HepG2 (cell line): ENCODE measurements around the gene TMEM61. TPM values are rescaled to one million over a fixed set of nuclear protein-coding genes. Genes with fewer than 3 reads are reported as not detected.

Experiments
- ATAC-seq: fragments of 200-7000 bp; cut with Tn5 transposase; 3 replicates; pipeline ENCODE4 v1.9.1; 2020; ENCODE audit warnings: mild to moderate bottlenecking, moderate library complexity
- BruUV-seq: library from RNA; stranded (reverse); fragments of 400-500 nt; replicated peaks from 2 replicates; lab custom pipeline; 2021; lab: Mats Ljungman, UMichigan
- CTCF ChIA-PET: fragments of 300-600 bp; formaldehyde crosslinking; extraction: SDS; loops from one replicate; lab custom pipeline; 2021; ENCODE audit warnings: low total read pairs, inconsistent platforms, low intra/inter-chr PET ratio; lab: Yijun Ruan, JAX
- POLR2A ChIA-PET: fragments of 350-600 bp; sonication (Branson Sonifier 250); formaldehyde crosslinking; loops from one replicate; lab custom pipeline; 2020; ENCODE audit warnings: antibody characterized with exemption, inconsistent platforms; lab: Yijun Ruan, JAX
- DNase-seq: peaks from one replicate; pipeline ENCODE4 v3.0.0-alpha.2; 2015; ENCODE audit warnings: low spot score
- FAIRE-seq: peaks from 3 replicates; lab custom pipeline; 2011; peaks lifted over from hg19 to GRCh38; lab: Jason Lieb, UNC
- H2AFZ ChIP-seq: one replicate; pipeline ENCODE4 v1.6.1; 2011; ENCODE audit warnings: low read length, inconsistent platforms
- H3K27ac ChIP-seq: fragments of 300-600 bp; 3 replicates; pipeline ENCODE4 v1.8.0; 2011; ENCODE audit warnings: mixed run types, mild to moderate bottlenecking, mixed read lengths, low read length, inconsistent platforms; ENCODE audit not compliant: insufficient read depth; ENCODE audit errors: extremely low read length
- H3K27me3 ChIP-seq, 2 experiments: fragments of 200-600 bp in 1 of 2; 2 replicates in 1 of 2; 3 replicates in 1 of 2; pipeline versions ENCODE4 v1.6.0 to v1.8.0; 2011; ENCODE audit warnings: low read length in 2 of 2, mild to moderate bottlenecking in 2 of 2, moderate library complexity in 2 of 2, inconsistent platforms in 1 of 2; ENCODE audit not compliant: insufficient read depth in 2 of 2, control insufficient read depth in 1 of 2
- H3K36me3 ChIP-seq, 2 experiments: fragments of 200-600 bp in 1 of 2; replicated peaks in 1 of 2; 2 replicates in 1 of 2; 3 replicates in 1 of 2; pipeline versions ENCODE4 v1.5.1 to v1.8.0; 2011; ENCODE audit warnings: low read length in 2 of 2, inconsistent platforms in 1 of 2; ENCODE audit not compliant: insufficient read depth in 2 of 2, control insufficient read depth in 1 of 2
- H3K4me1 ChIP-seq: 2 replicates; pipeline ENCODE4 v1.5.1; 2012; ENCODE audit warnings: low read length, inconsistent platforms; ENCODE audit not compliant: insufficient read depth
- H3K4me2 ChIP-seq: 2 replicates; pipeline ENCODE4 v1.6.0; 2011; ENCODE audit warnings: low read depth, low read length, inconsistent platforms
- H3K4me3 ChIP-seq, 3 experiments: fragments of 200-600 bp in 1 of 3; sonication (generic), shearing (Covaris generic) in 1 of 3; replicated peaks in 1 of 3; 2 replicates each; pipeline ENCODE4 v1.5.1; 2011 to 2016; ENCODE audit warnings: low read length in 3 of 3, inconsistent platforms in 2 of 3, low read depth in 2 of 3, mild to moderate bottlenecking in 2 of 3, control low read depth in 1 of 3, mixed read lengths in 1 of 3; ENCODE audit not compliant: insufficient read depth in 1 of 3
- H3K79me2 ChIP-seq: one replicate; pipeline ENCODE4 v1.6.1; 2011; ENCODE audit warnings: low read length, inconsistent platforms; ENCODE audit not compliant: insufficient read depth
- H3K9ac ChIP-seq: 2 replicates; pipeline ENCODE4 v1.6.0; 2011; ENCODE audit warnings: mild to moderate bottlenecking, low read depth, low read length, inconsistent platforms; ENCODE audit not compliant: insufficient read depth
- H3K9me3 ChIP-seq: 2 replicates; pipeline ENCODE4 v1.5.1; 2012; ENCODE audit warnings: mild to moderate bottlenecking, low read length
- H4K20me1 ChIP-seq: 2 replicates; pipeline ENCODE4 v1.6.0; 2011; ENCODE audit warnings: inconsistent platforms, mild to moderate bottlenecking, low read length, moderate library complexity; ENCODE audit not compliant: insufficient read depth
- CBFB ChIP-seq: sonication (generic); formaldehyde crosslinking; IDR thresholded peaks from 2 replicates; pipeline ENCODE4 v1.4.0; 2020; ENCODE audit warnings: missing genetic modification reagents
- ETV5 ChIP-seq: IDR thresholded peaks from 2 replicates; pipeline ENCODE4 v1.6.1; 2018; ENCODE audit warnings: missing biosample characterization, missing genetic modification reagents, inconsistent platforms, borderline replicate concordance
- GATAD2A ChIP-seq: IDR thresholded peaks from 2 replicates; pipeline ENCODE4 v1.6.1; 2016
- HNF4A ChIP-seq: sonication (generic); formaldehyde crosslinking; IDR thresholded peaks from 2 replicates; pipeline ENCODE4 v1.4.0; 2020; ENCODE audit warnings: missing genetic modification reagents
- MED13 ChIP-seq: sonication (generic); formaldehyde crosslinking; IDR thresholded peaks from 2 replicates; pipeline ENCODE4 v1.5.0; 2020; ENCODE audit warnings: missing genetic modification reagents
- NFAT5 ChIP-seq: sonication (generic); formaldehyde crosslinking; IDR thresholded peaks from 2 replicates; pipeline ENCODE4 v1.4.0; 2020; ENCODE audit warnings: missing genetic modification reagents
- RXRB ChIP-seq: IDR thresholded peaks from 2 replicates; pipeline ENCODE4 v1.6.1; 2016; ENCODE audit warnings: borderline replicate concordance, missing genetic modification reagents, missing compliant biosample characterization
- SP140L ChIP-seq: sonication (generic); formaldehyde crosslinking; IDR thresholded peaks from 2 replicates; pipeline ENCODE4 v1.4.0; 2020; ENCODE audit warnings: missing genetic modification reagents, borderline replicate concordance
- TBP ChIP-seq: sonication (generic); formaldehyde crosslinking; IDR thresholded peaks from 2 replicates; pipeline ENCODE4 v1.5.0; 2020; ENCODE audit warnings: missing genetic modification reagents
- TBX2 ChIP-seq: sonication (generic); formaldehyde crosslinking; IDR thresholded peaks from 2 replicates; pipeline ENCODE4 v1.5.0; 2020; ENCODE audit warnings: missing genetic modification reagents, mild to moderate bottlenecking, borderline replicate concordance
- THYN1 ChIP-seq: sonication (generic); formaldehyde crosslinking; IDR thresholded peaks from 2 replicates; pipeline ENCODE4 v1.8.1; 2023; ENCODE audit warnings: low read depth, mild to moderate bottlenecking, moderate library complexity, missing genetic modification reagents, borderline replicate concordance
- U2AF2 ChIP-seq: fragments of 200-400 bp; formaldehyde crosslinking; IDR thresholded peaks from 2 replicates; pipeline ENCODE4 v1.6.1; 2017; ENCODE audit warnings: low read depth, mild to moderate bottlenecking, low read length
- ZNF672 ChIP-seq: sonication (generic); formaldehyde crosslinking; IDR thresholded peaks from 2 replicates; pipeline ENCODE4 v1.8.1; 2022; ENCODE audit warnings: missing genetic modification reagents
- ZXDC ChIP-seq: sonication (generic); formaldehyde crosslinking; IDR thresholded peaks from 2 replicates; pipeline ENCODE4 v1.5.0; 2020; ENCODE audit warnings: mild to moderate bottlenecking, missing genetic modification reagents
- WGBS: methylation state at CpG from one replicate; pipeline ENCODE4 v1.1.6; 2017; ENCODE audit warnings: low lambda C conversion rate; 5-methylcytosine and 5-hydroxymethylcytosine counted together
- in situ Hi-C: cut with HindIII; loops from 2 replicates; pipeline ENCODE4 v1.10.0; 2017; ENCODE audit warnings: low pct_unique_long_range_greater_than_20kb; ENCODE audit not compliant: extremely low pct_ligation_motif_present
- intact Hi-C: fragments of 100-400 bp; cut with micrococcal nuclease; formaldehyde crosslinking; loops from one replicate; pipeline ENCODE4 v1.10.0; 2022; ENCODE audit not compliant: unreplicated experiment
- polyA plus RNA-seq, 8 experiments: library from polyadenylated mRNA; depleted of rRNA in 3 of 8; stranded (reverse) in 7 of 8; unstranded in 1 of 8; fragments of >200 nt; fragmentation: Illumina TruSeq in 4 of 8; extraction: Trizol in 4 of 8; gene quantifications; 2 replicates each; pipeline versions ENCODE4 v1.2.1 to v1.2.3, GENCODE V29; 2011 to 2016; ENCODE audit warnings: low read depth in 4 of 8, missing spikeins in 1 of 8, mixed read lengths in 1 of 8; ENCODE audit not compliant: insufficient read depth in 1 of 8
- total RNA-seq, 5 experiments: library from RNA; depleted of rRNA; stranded (reverse); fragments of >200 nt; fragmentation: Illumina TruSeq; extraction: Trizol; gene quantifications; 2 replicates each; pipeline ENCODE4 v1.2.3, GENCODE V29; 2016; ENCODE audit warnings: low read depth in 1 of 5

Gene TMEM61
- total and polyA plus RNA-seq, 2 of the 13 experiments (the other 11 are each of a cell fraction or from before 2014, with no cell fraction given), result not detected

GRCh38 chr1:55035904-55036303, 55.5 kb downstream of the TMEM61 start:
- intact Hi-C loops (no loop called here), in situ Hi-C loops (no loop called here)
- DNase-seq (peak; percentile 38), ATAC-seq (no peak), FAIRE-seq (peak; percentile 67)
- Histone ChIP-seq H3K4me3 (no peak overlapping the region), H3K27ac (no peak overlapping the region), H3K36me3 (no peaks in the 10 kb centered on the region; a peak in 1 of 5 replicates), H3K27me3 (peaks cover 0 to 7% of the 10 kb centered on the region in 2 experiments; a peak in 1 of 5 replicates), H4K20me1 (peaks cover 4% of the 10 kb centered on the region; the same call in 1 of the 2 replicates), H3K4me2 (peak overlapping the region; percentile 44), H3K9ac (no peak overlapping the region), H3K9me3 (no peaks in the 10 kb centered on the region), H2AFZ (no peak overlapping the region), H3K4me1 (peaks cover 72% of the 10 kb centered on the region), H3K79me2 (peaks cover 18% of the 10 kb centered on the region)
- POLR2A ChIA-PET, result no interaction called here
- WGBS, result 4% methylated on average over 4 of the region's 4 CpGs
- BruUV-seq, result no TSS peak
- CTCF ChIA-PET, result no interaction called here
- TF ChIP-seq TBX2 (CRISPR knock-in tag) (peak; percentile 33; the same call in 1 of the 2 replicates), ZXDC (CRISPR knock-in tag) (no peak), HNF4A (CRISPR knock-in tag) (0 out of 2 replicates have a peak, but pooled peaks have one; percentile 14), THYN1 (CRISPR knock-in tag) (no peak), U2AF2 (no peak), RXRB (0 out of 2 replicates have a peak, but pooled peaks have one; percentile 14), GATAD2A (CRISPR knock-in tag) (peak; percentile 31; the same call in 1 of the 2 replicates), ETV5 (CRISPR knock-in tag) (peak; percentile 43; the same call in 1 of the 2 replicates), NFAT5 (CRISPR knock-in tag) (no peak), TBP (CRISPR knock-in tag) (no peak), CBFB (CRISPR knock-in tag) (no peak), ZNF672 (CRISPR knock-in tag) (no peak), MED13 (CRISPR knock-in tag) (no peak), SP140L (CRISPR knock-in tag) (no peak)
